Loucy (cell line): ENCODE results near the gene NEIL3.

Source experiments
- EZH2phosphoT487 ChIP-seq: fragments of 200-600 bp; IDR thresholded peaks from 2 replicates; pipeline ENCODE4 v1.6.1; 2018; ENCODE audit warnings: antibody characterized with exemption, mild to moderate bottlenecking, moderate library complexity, borderline replicate concordance
- TF ChIP-seq, protein P1 (sequence below): fragments of 200-600 bp; sonication (generic); conservative IDR thresholded peaks from 2 replicates; pipeline ENCODE4 v1.5.1; 2014; ENCODE audit warnings: mild to moderate bottlenecking, antibody characterized with exemption, low read length

DNA sequence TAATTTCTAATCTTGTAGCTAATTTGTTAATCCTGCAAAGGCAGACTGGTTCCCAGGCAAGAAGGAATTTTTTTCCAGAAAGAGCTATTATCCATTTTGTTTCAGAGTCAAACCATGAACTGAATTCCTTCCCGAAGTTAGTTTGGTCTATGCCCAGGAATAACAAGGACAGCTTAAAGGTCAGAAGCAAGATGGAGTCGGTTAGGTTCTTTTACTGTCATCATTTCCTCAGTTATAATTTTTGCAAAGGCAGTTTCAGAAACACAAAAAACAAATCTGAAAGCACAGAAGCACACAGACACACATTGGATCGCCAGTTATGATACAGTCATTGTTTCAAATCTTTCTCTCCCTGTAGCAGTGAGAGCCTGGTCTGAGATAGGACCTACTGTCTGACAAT lies 94.7 kb downstream of the NEIL3 start:
- TF ChIP-seq EZH2phosphoT487, result no peak
- TF ChIP-seq, protein P1, sequence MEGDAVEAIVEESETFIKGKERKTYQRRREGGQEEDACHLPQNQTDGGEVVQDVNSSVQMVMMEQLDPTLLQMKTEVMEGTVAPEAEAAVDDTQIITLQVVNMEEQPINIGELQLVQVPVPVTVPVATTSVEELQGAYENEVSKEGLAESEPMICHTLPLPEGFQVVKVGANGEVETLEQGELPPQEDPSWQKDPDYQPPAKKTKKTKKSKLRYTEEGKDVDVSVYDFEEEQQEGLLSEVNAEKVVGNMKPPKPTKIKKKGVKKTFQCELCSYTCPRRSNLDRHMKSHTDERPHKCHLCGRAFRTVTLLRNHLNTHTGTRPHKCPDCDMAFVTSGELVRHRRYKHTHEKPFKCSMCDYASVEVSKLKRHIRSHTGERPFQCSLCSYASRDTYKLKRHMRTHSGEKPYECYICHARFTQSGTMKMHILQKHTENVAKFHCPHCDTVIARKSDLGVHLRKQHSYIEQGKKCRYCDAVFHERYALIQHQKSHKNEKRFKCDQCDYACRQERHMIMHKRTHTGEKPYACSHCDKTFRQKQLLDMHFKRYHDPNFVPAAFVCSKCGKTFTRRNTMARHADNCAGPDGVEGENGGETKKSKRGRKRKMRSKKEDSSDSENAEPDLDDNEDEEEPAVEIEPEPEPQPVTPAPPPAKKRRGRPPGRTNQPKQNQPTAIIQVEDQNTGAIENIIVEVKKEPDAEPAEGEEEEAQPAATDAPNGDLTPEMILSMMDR, result no peak
